ENCODE data around the gene GFAP.

DNA sequence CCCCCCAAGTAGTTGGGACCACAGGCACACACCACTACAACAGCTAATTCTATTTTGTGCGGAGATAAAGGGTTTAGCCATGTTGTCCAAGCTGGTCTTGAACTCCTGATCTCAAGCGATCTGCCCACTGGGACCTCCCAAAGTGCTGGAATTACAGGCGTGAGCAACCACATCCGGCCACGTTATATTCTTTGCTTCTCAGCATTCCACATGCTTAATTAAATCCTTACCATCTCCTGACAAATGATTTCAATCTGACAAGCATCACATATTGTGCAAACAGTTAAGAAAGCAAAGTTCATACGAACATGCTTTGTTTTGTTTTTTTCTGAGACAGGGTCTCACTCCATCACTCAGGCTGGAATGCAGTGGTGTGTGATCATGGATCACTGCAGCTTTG is 49.4 kb downstream of the GFAP start:
- TF ChIP-seq CTCF (IDR thresholded peaks at IDR 0.05) (no peak), POLR2A (IDR thresholded peaks at IDR 0.05) (no peak)
